H1 (cell line): ENCODE data around the gene DKK3. TPM values are rescaled to one million over a fixed set of nuclear protein-coding genes. Genes with fewer than 3 reads are reported as not detected.
A peak's percentile ranks its signal among the peaks of the same experiment; 100 is the strongest.

Experiments used
- CTCF ChIA-PET: fragments of 300-600 bp; sonication (Branson Sonifier 250); formaldehyde crosslinking; loops from one replicate; lab custom pipeline; 2021; ENCODE audit not compliant: partially characterized antibody; lab: Charles Lee
- POLR2A ChIA-PET: fragments of 300-600 bp; sonication (Branson Sonifier 250); formaldehyde crosslinking; loops from one replicate; lab custom pipeline; 2021; ENCODE audit warnings: inconsistent platforms; ENCODE audit not compliant: partially characterized antibody; lab: Charles Lee
- DNase-seq, 2 experiments: peaks; one replicate each; pipeline versions ENCODE4 v3.0.0 to v3.0.0-alpha.2; 2010 to 2022; ENCODE audit warnings: low spot score in 2 of 2, low read depth in 1 of 2, mixed read lengths in 1 of 2
- FAIRE-seq: peaks from 2 replicates; lab custom pipeline; 2011; peaks lifted over from hg19 to GRCh38; lab: Jason Lieb, UNC
- H2AFZ ChIP-seq: 2 replicates; pipeline ENCODE4 v1.8.1; 2012; ENCODE audit warnings: low read length, inconsistent platforms
- H2AK5ac ChIP-seq: 2 replicates; pipeline ENCODE4 v1.6.1; 2013; ENCODE audit warnings: low read depth, low read length
- H2BK120ac ChIP-seq: replicated peaks from 2 replicates; pipeline ENCODE3; 2013; ENCODE audit warnings: low read depth, low read length, inconsistent platforms
- H2BK12ac ChIP-seq: 2 replicates; pipeline ENCODE4 v1.6.1; 2013; ENCODE audit warnings: low read depth, low read length
- H2BK15ac ChIP-seq: 2 replicates; pipeline ENCODE4 v1.6.1; 2013; ENCODE audit warnings: low read length
- H2BK20ac ChIP-seq: 2 replicates; pipeline ENCODE4 v1.6.1; 2013; ENCODE audit warnings: low read length
- H2BK5ac ChIP-seq: 2 replicates; pipeline ENCODE4 v1.6.1; 2013; ENCODE audit warnings: low read depth, low read length
- H3K14ac ChIP-seq: 2 replicates; pipeline ENCODE4 v1.6.1; 2013; ENCODE audit warnings: inconsistent platforms; ENCODE audit not compliant: insufficient read length
- H3K18ac ChIP-seq: 2 replicates; pipeline ENCODE4 v1.6.1; 2013; ENCODE audit warnings: low read length; ENCODE audit errors: extremely low read depth
- H3K23ac ChIP-seq: 2 replicates; pipeline ENCODE4 v1.6.1; 2013; ENCODE audit warnings: inconsistent platforms; ENCODE audit not compliant: insufficient read length
- H3K23me2 ChIP-seq: 2 replicates; pipeline ENCODE4 v1.6.1; 2013; ENCODE audit warnings: low read depth, low read length
- H3K27ac ChIP-seq: 2 replicates; pipeline ENCODE4 v1.6.1; 2011; ENCODE audit warnings: low read depth, low read length, inconsistent platforms
- H3K27me3 ChIP-seq, 4 experiments: replicated peaks in 1 of 4; 1 replicate in 1 of 4; 2 replicates in 3 of 4; pipeline versions ENCODE4 v1.6.1 to v1.8.1; 2011 to 2013; ENCODE audit warnings: low read length in 3 of 4, mild to moderate bottlenecking in 3 of 4, inconsistent platforms in 2 of 4, mixed read lengths in 2 of 4, moderate library complexity in 1 of 4; ENCODE audit not compliant: control insufficient read depth in 3 of 4, insufficient read depth in 3 of 4; ENCODE audit errors: extremely low read depth in 1 of 4
- H3K36me3 ChIP-seq, 4 experiments: 2 replicates each; pipeline versions ENCODE4 v1.6.1 to v1.8.1; 2011 to 2013; ENCODE audit warnings: mild to moderate bottlenecking in 4 of 4, low read length in 3 of 4, moderate library complexity in 2 of 4, control low read depth in 1 of 4, inconsistent platforms in 1 of 4; ENCODE audit not compliant: insufficient read depth in 4 of 4, control insufficient read depth in 2 of 4
- H3K4ac ChIP-seq: replicated peaks from 2 replicates; pipeline ENCODE3; 2013; ENCODE audit warnings: low read length, low read depth, mixed read lengths, inconsistent platforms; ENCODE audit not compliant: insufficient read length
- H3K4me1 ChIP-seq, 4 experiments: replicated peaks in 1 of 4; 1 replicate in 1 of 4; 2 replicates in 3 of 4; pipeline versions ENCODE4 v1.6.1 to v1.8.1; 2011 to 2013; ENCODE audit warnings: low read length in 3 of 4, inconsistent platforms in 2 of 4, mixed read lengths in 1 of 4; ENCODE audit not compliant: insufficient read depth in 4 of 4, control insufficient read depth in 3 of 4
- H3K4me2 ChIP-seq, 2 experiments: 2 replicates each; pipeline versions ENCODE4 v1.6.1 to v1.8.1; 2011 to 2013; ENCODE audit warnings: low read depth in 2 of 2, low read length in 2 of 2, control low read depth in 1 of 2, inconsistent platforms in 1 of 2, mild to moderate bottlenecking in 1 of 2; ENCODE audit not compliant: insufficient read depth in 1 of 2
- H3K4me3 ChIP-seq, 4 experiments: fragments of 200-600, 300-600 bp in 1 of 4; sonication (generic), shearing (Covaris generic), sonication (Bioruptor Twin) in 1 of 4; 2 replicates each; pipeline versions ENCODE4 v1.5.1 to v1.8.1; 2011 to 2016; ENCODE audit warnings: low read length in 4 of 4, low read depth in 3 of 4, control low read depth in 2 of 4, inconsistent platforms in 2 of 4, mild to moderate bottlenecking in 2 of 4, mixed read lengths in 1 of 4, moderate library complexity in 1 of 4; ENCODE audit not compliant: insufficient read depth in 2 of 4; ENCODE audit errors: extremely low read depth in 1 of 4
- H3K56ac ChIP-seq: replicated peaks from 2 replicates; pipeline ENCODE3; 2013; ENCODE audit warnings: low read depth, mild to moderate bottlenecking, mixed read lengths, low read length, inconsistent platforms; ENCODE audit not compliant: insufficient read length
- H3K79me1 ChIP-seq: 2 replicates; pipeline ENCODE4 v1.6.1; 2013; ENCODE audit warnings: low read depth, low read length, control low read depth
- H3K79me2 ChIP-seq, 2 experiments: 2 replicates each; pipeline versions ENCODE4 v1.6.1 to v1.8.1; 2012 to 2013; ENCODE audit warnings: low read length in 2 of 2, mild to moderate bottlenecking in 2 of 2, inconsistent platforms in 1 of 2; ENCODE audit not compliant: insufficient read depth in 2 of 2, control insufficient read depth in 1 of 2
- H3K9ac ChIP-seq, 4 experiments: replicated peaks in 1 of 4; 1 replicate in 1 of 4; 2 replicates in 3 of 4; pipeline versions ENCODE4 v1.6.1 to v1.8.1; 2011 to 2013; ENCODE audit warnings: low read depth in 3 of 4, low read length in 3 of 4, control low read depth in 2 of 4, mild to moderate bottlenecking in 2 of 4, moderate library complexity in 2 of 4, inconsistent platforms in 1 of 4; ENCODE audit errors: extremely low read depth in 1 of 4
- H3K9me3 ChIP-seq, 2 experiments: 2 replicates each; pipeline versions ENCODE4 v1.6.1 to v1.8.1; 2012 to 2013; ENCODE audit warnings: mild to moderate bottlenecking in 2 of 2, moderate library complexity in 2 of 2, control low read depth in 1 of 2, inconsistent platforms in 1 of 2, low read depth in 1 of 2, low read length in 1 of 2, mixed read lengths in 1 of 2; ENCODE audit not compliant: insufficient read depth in 2 of 2
- H4K20me1 ChIP-seq, 2 experiments: replicated peaks in 1 of 2; 2 replicates each; pipeline versions ENCODE3 to v1.8.1; 2011 to 2013; ENCODE audit warnings: inconsistent platforms in 2 of 2, low read length in 2 of 2, mild to moderate bottlenecking in 1 of 2; ENCODE audit not compliant: insufficient read depth in 2 of 2, control insufficient read depth in 1 of 2
- H4K5ac ChIP-seq: 2 replicates; pipeline ENCODE4 v1.6.1; 2013; ENCODE audit warnings: low read length, low read depth, mixed read lengths, inconsistent platforms; ENCODE audit not compliant: insufficient read length
- H4K8ac ChIP-seq: 2 replicates; pipeline ENCODE4 v1.8.0; 2013; ENCODE audit warnings: mild to moderate bottlenecking, moderate library complexity, low read length, inconsistent platforms; ENCODE audit not compliant: insufficient read depth; ENCODE audit errors: extremely low read depth
- H4K91ac ChIP-seq: replicated peaks from 2 replicates; pipeline ENCODE3; 2013; ENCODE audit warnings: low read length, mixed read lengths, inconsistent platforms; ENCODE audit not compliant: insufficient read length
- CTCF ChIP-seq, 3 experiments: IDR thresholded peaks; 1 replicate in 2 of 3; 2 replicates in 1 of 3; pipeline versions ENCODE4 v1.5.1 to v1.6.1; 2011; ENCODE audit warnings: low read length in 3 of 3, mild to moderate bottlenecking in 3 of 3, inconsistent platforms in 2 of 3, low read depth in 1 of 3, moderate library complexity in 1 of 3; ENCODE audit not compliant: insufficient read depth in 1 of 3; ENCODE audit errors: control extremely low read depth in 1 of 3
- RAD21 ChIP-seq, 2 experiments: IDR thresholded peaks in 1 of 2; conservative IDR thresholded peaks in 1 of 2; 2 replicates each; pipeline ENCODE4 v1.6.1; 2011; ENCODE audit warnings: low read depth in 2 of 2, low read length in 2 of 2, improper control_type of control experiment in 1 of 2, inconsistent platforms in 1 of 2, mild to moderate bottlenecking in 1 of 2, moderate library complexity in 1 of 2
- SIN3A ChIP-seq, 2 experiments: IDR thresholded peaks in 1 of 2; conservative IDR thresholded peaks in 1 of 2; 2 replicates each; pipeline ENCODE4 v1.6.1; 2011 to 2012; ENCODE audit warnings: low read length in 2 of 2, improper control_type of control experiment in 1 of 2, low read depth in 1 of 2, mild to moderate bottlenecking in 1 of 2
- WGBS, 2 experiments: shearing (Covaris generic) in 1 of 2; methylation state at CpG; one replicate each; pipeline versions ENCODE4 v1.1.6 to v1.1.7; 2013 to 2015; ENCODE audit warnings: low lambda C conversion rate in 2 of 2, mixed read lengths in 2 of 2, inconsistent platforms in 1 of 2, low coverage in 1 of 2, missing lambda C conversion rate in 1 of 2; ENCODE audit not compliant: insufficient replicate concordance in 2 of 2, insufficient coverage in 1 of 2, insufficient read length in 1 of 2; ENCODE audit errors: extremely low coverage in 1 of 2, missing lambda C conversion rate in 1 of 2; 5-methylcytosine and 5-hydroxymethylcytosine counted together
- polyA plus RNA-seq, 7 experiments: library from polyadenylated mRNA; depleted of rRNA in 3 of 7; stranded (reverse) in 5 of 7; unstranded in 2 of 7; fragments of >200 nt in 5 of 7; fragments of 200-250 nt in 2 of 7; gene quantifications; 1 replicate in 5 of 7; 2 replicates in 1 of 7; 4 replicates in 1 of 7; pipeline versions ENCODE4 v1.2.1 to v1.2.3, GENCODE V29; 2011 to 2013; ENCODE audit warnings: missing spikeins in 2 of 7, mixed read lengths in 2 of 7
- total RNA-seq: library from RNA; stranded (reverse); fragmentation: NEBNext Ultra II Directional; extraction: Animal tissue kit (Norgen Biotek cat#: 25700); gene quantifications from 2 replicates; pipeline ENCODE4 v1.2.1, GENCODE V29; 2021

DKK3 gene
- total and polyA plus RNA-seq, 2 of the 8 experiments (the other 6 are each of a cell fraction or from before 2014, with no cell fraction given) = 30.0 to 40.1 TPM

DNA sequence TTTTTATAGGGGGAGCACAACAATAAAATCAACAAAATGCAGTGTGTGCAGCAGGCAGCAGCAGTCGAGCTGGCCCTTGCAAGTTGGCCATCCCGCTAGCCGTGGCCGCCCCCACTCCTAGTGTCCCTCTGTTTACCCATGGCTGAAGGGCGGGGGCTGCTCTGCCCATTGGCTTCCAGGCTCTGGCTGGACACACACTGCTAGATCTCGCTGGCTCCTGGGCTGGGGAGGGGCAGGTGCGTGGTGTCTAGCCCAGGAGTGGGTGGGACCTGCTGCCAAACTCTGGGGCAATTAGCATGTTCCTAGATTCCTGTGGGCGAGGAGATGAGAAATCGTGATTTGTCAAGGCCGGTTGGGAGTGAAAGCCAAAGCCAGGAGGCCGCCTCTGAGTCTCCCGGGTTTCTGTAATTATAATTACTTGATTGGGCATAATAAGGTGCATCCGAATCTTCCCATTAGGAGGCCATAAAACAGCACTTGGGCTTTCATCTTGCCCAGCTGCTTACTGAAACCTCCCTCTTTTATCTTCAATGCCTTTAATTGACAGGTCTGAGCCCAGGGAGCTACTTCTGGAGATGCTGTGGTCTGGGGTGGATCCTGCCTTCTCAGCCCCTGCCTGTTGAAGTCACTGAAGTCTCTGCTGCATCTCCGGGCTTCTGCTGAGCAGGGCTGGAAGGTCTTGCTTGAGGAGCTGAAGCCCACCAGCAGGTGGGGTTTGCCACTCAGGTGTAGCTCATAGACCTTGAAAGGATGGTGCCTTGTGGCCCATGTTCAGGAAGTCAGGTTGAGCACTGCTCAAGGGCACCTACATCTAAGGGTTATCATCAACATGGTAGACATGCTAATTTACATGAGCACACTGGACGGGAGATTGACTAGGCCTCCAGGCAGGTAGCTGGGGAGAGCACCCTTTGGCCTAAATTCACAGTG lies 44.5 kb upstream of the DKK3 start:
- Histone ChIP-seq H2AK5ac (no peak overlapping the region), H2BK20ac (no peak overlapping the region), H3K56ac (no peak overlapping the region), H2AFZ (no peak overlapping the region), H3K23ac (no peak overlapping the region), H3K27me3 (no peaks in the 10 kb centered on the region), H3K4me1 (peaks cover 0 to 3% (median under 1%) of the 10 kb centered on the region in 4 experiments; a peak in 2 of 7 replicates), H3K4ac (no peak overlapping the region), H4K20me1 (no peaks in the 10 kb centered on the region), H3K4me3 (no peak overlapping the region), H3K36me3 (no peaks in the 10 kb centered on the region), H2BK12ac (no peak overlapping the region), H3K79me1 (no peaks in the 10 kb centered on the region), H3K9ac (no peak overlapping the region), H4K91ac (no peak overlapping the region), H3K9me3 (no peaks in the 10 kb centered on the region), H3K27ac (no peak overlapping the region), H3K23me2 (no peaks in the 10 kb centered on the region), H2BK5ac (no peak overlapping the region), H3K18ac (no peak overlapping the region), H3K4me2 (no peak overlapping the region), H4K8ac (no peak overlapping the region; the same call in 1 of the 2 replicates), H3K79me2 (no peaks in the 10 kb centered on the region), H2BK15ac (no peak overlapping the region; the same call in 1 of the 2 replicates), H4K5ac (no peak overlapping the region), H2BK120ac (no peak overlapping the region), H3K14ac (no peak overlapping the region)
- DNase-seq (no peak), FAIRE-seq (no peak)
- ChIA-PET CTCF (interaction anchor here (0.5 to 12.7 kb wide), 20 partner anchors 8 to 236 kb away, joined by 3 to 403 read pairs (median 6); no protein-coding TSS in a partner anchor), POLR2A (no interaction called here)
- 92% methylated on average over 15 of the region's 15 CpGs; no CpG with 5 or more reads in 1 of the 2 experiments for WGBS, 2 experiments
- TF ChIP-seq RAD21 (IDR thresholded peaks at IDR 0.05 in 1 of 2, conservative IDR thresholded peaks at IDR 0.05 in 1 of 2; ENCODE audit: low read depth in 2 of 2, low read length in 2 of 2) (peak; percentile 55 to 73), CTCF (IDR thresholded peaks at IDR 0.05; ENCODE audit: control extremely low read depth in 1 of 3, insufficient read depth in 1 of 3, low read depth in 1 of 3, low read length in 3 of 3) (peak; percentile 43 to 69 (median 62)), SIN3A (conservative IDR thresholded peaks at IDR 0.05 in 1 of 2, IDR thresholded peaks at IDR 0.05 in 1 of 2; ENCODE audit: low read depth in 1 of 2, low read length in 2 of 2) (no peak)
